ENCODE results near the gene SLC4A2. TPM values are rescaled to one million over a fixed set of nuclear protein-coding genes. Genes with fewer than 3 reads are reported as not detected.

SLC4A2 gene
- total and polyA plus RNA-seq, 5 donors from 2014 or later = 11.6 to 71.7 (median 13.0) TPM

- H3K4me1 ChIP-seq (ENCODE audit: control insufficient read depth, insufficient read depth, low read length, poor library complexity, severe bottlenecking) = peaks cover 15% of the 10 kb centered on the region
- no peaks in the 10 kb centered on the region for H3K27me3 ChIP-seq (ENCODE audit: control insufficient read depth, insufficient read depth, low read length)
- H3K4me3 ChIP-seq (ENCODE audit: low read depth, low read length) = no peak overlapping the region
- Mint-ChIP-seq H3K36me3 (peaks cover 6% of the 10 kb centered on the region), H3K27me3 (no peaks in the 10 kb centered on the region), H3K4me1 (peaks cover 0 to 22% (median 4%) of the 10 kb centered on the region in 4 donors), H3K4me3 (no peak overlapping the region), H3K9me3 (no peaks in the 10 kb centered on the region), H3K27ac (peak overlapping the region in 1 of 3 donors; percentile 32)
- peaks cover 22% of the 10 kb centered on the region for H3K36me3 ChIP-seq (ENCODE audit: control insufficient read depth, insufficient read depth, low read length)
- H3K27ac ChIP-seq (ENCODE audit: insufficient read depth, low read length, poor library complexity, severe bottlenecking) = no peak overlapping the region
- no peak for DNase-seq
- ATAC-seq (ENCODE audit: low read depth in 2 of 2) = no peak
- no peaks in the 10 kb centered on the region for H3K9me3 ChIP-seq (ENCODE audit: control insufficient read depth in 2 of 2, low read length in 2 of 2)
These were observed 16.6 kb downstream of the SLC4A2 start for GRCh38 chr7:151075978-151076426.

GRCh38 chr7:151076863-151077704, 17.7 kb downstream of the SLC4A2 start:
- H3K27me3 Mint-ChIP-seq = no peaks in the 10 kb centered on the region
- H3K27ac Mint-ChIP-seq = no peak overlapping the region

GRCh38 chr7:151077705-151078232, 18.4 kb downstream of the SLC4A2 start:
- H3K4me3 Mint-ChIP-seq = peak overlapping the region in 3 of 4 donors; percentile 63 to 70 (median 67)
- ATAC-seq (ENCODE audit: low read depth in 2 of 2) (no peak), DNase-seq (no peak)
- H3K9me3 Mint-ChIP-seq = no peaks in the 10 kb centered on the region
- H3K27me3 Mint-ChIP-seq = no peaks in the 10 kb centered on the region
- no peaks in the 10 kb centered on the region for H3K27me3 ChIP-seq (ENCODE audit: control insufficient read depth, insufficient read depth, low read length)
- peaks cover 33% of the 10 kb centered on the region for H3K4me1 ChIP-seq (ENCODE audit: control insufficient read depth, insufficient read depth, low read length, poor library complexity, severe bottlenecking)
- H3K4me3 ChIP-seq (ENCODE audit: low read depth, low read length) = no peak overlapping the region
- H3K36me3 ChIP-seq (ENCODE audit: control insufficient read depth, insufficient read depth, low read length) = peaks cover 17% of the 10 kb centered on the region
- peaks cover 0 to 31% (median 6%) of the 10 kb centered on the region in 4 donors for H3K4me1 Mint-ChIP-seq
- no peak overlapping the region for H3K27ac ChIP-seq (ENCODE audit: insufficient read depth, low read length, poor library complexity, severe bottlenecking)
- no peaks in the 10 kb centered on the region for H3K9me3 ChIP-seq (ENCODE audit: control insufficient read depth in 2 of 2, low read length in 2 of 2)
- no peaks in the 10 kb centered on the region for H3K36me3 Mint-ChIP-seq
- peak overlapping the region in 2 of 3 donors; percentile 72 to 86 for H3K27ac Mint-ChIP-seq

More at GRCh38 chr7:151076863-151077704, 17.7 kb downstream of the SLC4A2 start:
- H3K9me3 ChIP-seq (ENCODE audit: control insufficient read depth in 2 of 2, low read length in 2 of 2) = no peaks in the 10 kb centered on the region
- H3K36me3 Mint-ChIP-seq = peaks cover 2% of the 10 kb centered on the region
- H3K36me3 ChIP-seq (ENCODE audit: control insufficient read depth, insufficient read depth, low read length) = peaks cover 17% of the 10 kb centered on the region
- H3K4me1 ChIP-seq (ENCODE audit: control insufficient read depth, insufficient read depth, low read length, poor library complexity, severe bottlenecking) = peaks cover 26% of the 10 kb centered on the region
- H3K4me3 ChIP-seq (ENCODE audit: low read depth, low read length) = no peak overlapping the region
- H3K4me3 Mint-ChIP-seq = peak overlapping the region in 1 of 4 donors; percentile 40
- H3K4me1 Mint-ChIP-seq = peaks cover 0 to 26% (median 4%) of the 10 kb centered on the region in 4 donors
- H3K9me3 Mint-ChIP-seq = no peaks in the 10 kb centered on the region
- DNase-seq (no peak), ATAC-seq (ENCODE audit: low read depth in 2 of 2) (no peak)
- no peaks in the 10 kb centered on the region for H3K27me3 ChIP-seq (ENCODE audit: control insufficient read depth, insufficient read depth, low read length)
- no peak overlapping the region for H3K27ac ChIP-seq (ENCODE audit: insufficient read depth, low read length, poor library complexity, severe bottlenecking)

- ATAC-seq (ENCODE audit: low read depth in 2 of 2) (no peak), DNase-seq (no peak)
- Mint-ChIP-seq H3K4me3 (peak overlapping the region; percentile 66 to 88 (median 68)), H3K4me1 (peaks cover 0 to 34% (median 9%) of the 10 kb centered on the region in 4 donors), H3K27ac (peak overlapping the region; percentile 72 to 94 (median 86)), H3K27me3 (no peaks in the 10 kb centered on the region), H3K9me3 (no peaks in the 10 kb centered on the region), H3K36me3 (no peaks in the 10 kb centered on the region)
- H3K27ac ChIP-seq (ENCODE audit: insufficient read depth, low read length, poor library complexity, severe bottlenecking) = no peak overlapping the region
- H3K4me1 ChIP-seq (ENCODE audit: control insufficient read depth, insufficient read depth, low read length, poor library complexity, severe bottlenecking) = peaks cover 37% of the 10 kb centered on the region
- H3K9me3 ChIP-seq (ENCODE audit: control insufficient read depth in 2 of 2, low read length in 2 of 2) = no peaks in the 10 kb centered on the region
- H3K4me3 ChIP-seq (ENCODE audit: low read depth, low read length) = no peak overlapping the region
- peaks cover 17% of the 10 kb centered on the region for H3K36me3 ChIP-seq (ENCODE audit: control insufficient read depth, insufficient read depth, low read length)
- H3K27me3 ChIP-seq (ENCODE audit: control insufficient read depth, insufficient read depth, low read length) = no peaks in the 10 kb centered on the region
These were observed 19.0 kb downstream of the SLC4A2 start for GRCh38 chr7:151078233-151079040.

- H3K4me3 Mint-ChIP-seq = peak overlapping the region; percentile 70 to 88 (median 85)
- no peaks in the 10 kb centered on the region for H3K9me3 ChIP-seq (ENCODE audit: control insufficient read depth in 2 of 2, low read length in 2 of 2)
- H3K36me3 Mint-ChIP-seq = no peaks in the 10 kb centered on the region
- peaks cover 0 to 41% (median 13%) of the 10 kb centered on the region in 4 donors for H3K4me1 Mint-ChIP-seq
- peak overlapping the region; percentile 79 to 85 (median 81) for H3K27ac Mint-ChIP-seq
- no peak for ATAC-seq (ENCODE audit: low read depth in 2 of 2)
- no peaks in the 10 kb centered on the region for H3K27me3 Mint-ChIP-seq
- no peaks in the 10 kb centered on the region for H3K9me3 Mint-ChIP-seq
- peaks cover 3% of the 10 kb centered on the region for H3K27me3 ChIP-seq (ENCODE audit: control insufficient read depth, insufficient read depth, low read length)
- peak overlapping the region; percentile 77 for H3K4me3 ChIP-seq (ENCODE audit: low read depth, low read length)
- DNase-seq = no peak
- peaks cover 14% of the 10 kb centered on the region for H3K36me3 ChIP-seq (ENCODE audit: control insufficient read depth, insufficient read depth, low read length)
- H3K4me1 ChIP-seq (ENCODE audit: control insufficient read depth, insufficient read depth, low read length, poor library complexity, severe bottlenecking) = peaks cover 43% of the 10 kb centered on the region
- H3K27ac ChIP-seq (ENCODE audit: insufficient read depth, low read length, poor library complexity, severe bottlenecking) = peak overlapping the region; percentile 49
These were observed 20.0 kb downstream of the SLC4A2 start for GRCh38 chr7:151079199-151079910.

GRCh38 chr7:151080067-151080521, 20.7 kb downstream of the SLC4A2 start:
- H3K36me3 Mint-ChIP-seq = no peaks in the 10 kb centered on the region
- ATAC-seq (ENCODE audit: low read depth in 2 of 2) (peak; percentile 0 to 3), DNase-seq (peak in 1 of 3 donors; percentile 30)
- H3K27me3 ChIP-seq (ENCODE audit: control insufficient read depth, insufficient read depth, low read length) = peaks cover 7% of the 10 kb centered on the region
- peaks cover 7% of the 10 kb centered on the region for H3K36me3 ChIP-seq (ENCODE audit: control insufficient read depth, insufficient read depth, low read length)
- H3K27ac ChIP-seq (ENCODE audit: insufficient read depth, low read length, poor library complexity, severe bottlenecking) = peak overlapping the region; percentile 85
- peak overlapping the region; percentile 77 for H3K4me3 ChIP-seq (ENCODE audit: low read depth, low read length)
- H3K27ac Mint-ChIP-seq = peak overlapping the region; percentile 56 to 95 (median 85)
- H3K9me3 Mint-ChIP-seq = peaks cover 0 to 2% (median 0%) of the 10 kb centered on the region in 7 donors
- H3K4me1 Mint-ChIP-seq = peaks cover 4 to 47% (median 17%) of the 10 kb centered on the region in 4 donors
- peak overlapping the region; percentile 70 to 97 (median 88) for H3K4me3 Mint-ChIP-seq
- H3K27me3 Mint-ChIP-seq = peaks cover 4% of the 10 kb centered on the region
- H3K4me1 ChIP-seq (ENCODE audit: control insufficient read depth, insufficient read depth, low read length, poor library complexity, severe bottlenecking) = peaks cover 43% of the 10 kb centered on the region
- no peaks in the 10 kb centered on the region for H3K9me3 ChIP-seq (ENCODE audit: control insufficient read depth in 2 of 2, low read length in 2 of 2)
